ENCODE results near the gene POLR3A.

Gene POLR3A

GRCh38 chr10:77984986-77985385 is 44.3 kb downstream of the POLR3A start:
- in situ Hi-C loops (cut with HindIII; ENCODE audit: low sequenced_read_pairs), result no loop called here

DNA sequence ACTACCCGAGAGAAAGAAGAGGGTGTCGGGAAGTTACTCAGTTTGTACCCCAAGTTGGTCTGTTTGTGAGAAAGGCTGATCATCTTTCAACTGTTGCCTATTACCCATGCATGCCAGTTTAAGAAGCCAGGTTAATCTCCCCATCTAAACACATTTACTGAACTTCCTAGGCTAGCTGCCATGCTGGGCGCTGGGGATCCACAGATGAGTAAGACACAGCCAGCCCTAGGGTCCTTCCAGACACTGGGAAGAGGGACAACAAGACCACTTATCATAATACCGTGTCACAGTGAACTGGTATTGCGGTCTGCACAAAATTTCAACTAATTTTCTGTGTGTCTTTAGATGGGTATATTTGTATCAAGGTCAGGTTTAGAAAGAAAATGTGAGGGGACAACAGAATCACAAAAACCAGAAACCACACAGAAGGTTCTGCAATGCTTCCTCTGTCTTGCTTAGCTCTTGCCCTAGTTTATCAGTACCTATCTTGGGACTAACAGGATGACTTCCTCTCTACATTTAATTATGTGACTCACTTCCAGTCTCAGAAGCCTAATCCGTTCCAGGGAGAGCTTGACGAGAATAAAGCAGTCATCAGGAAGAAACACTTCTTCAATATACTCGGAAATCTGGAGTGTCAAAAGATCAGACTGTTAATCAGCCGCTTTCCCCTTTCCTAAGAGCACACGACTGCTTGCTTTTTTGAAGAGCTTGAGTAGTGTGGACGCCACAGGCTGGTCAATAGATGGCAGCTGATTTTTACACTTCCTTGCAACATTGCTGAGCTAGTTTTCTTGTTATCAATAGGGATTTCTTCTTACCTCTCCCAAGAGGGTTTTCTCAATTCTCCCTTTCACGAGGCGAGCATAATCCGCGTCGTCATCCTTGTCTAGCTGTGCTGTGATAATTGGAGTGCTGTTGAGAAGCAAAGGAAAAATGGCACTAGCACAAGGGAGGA is 45.7 kb downstream of the POLR3A start:
- in situ Hi-C loops (cut with HindIII; ENCODE audit: low sequenced_read_pairs), result no loop called here

DNA sequence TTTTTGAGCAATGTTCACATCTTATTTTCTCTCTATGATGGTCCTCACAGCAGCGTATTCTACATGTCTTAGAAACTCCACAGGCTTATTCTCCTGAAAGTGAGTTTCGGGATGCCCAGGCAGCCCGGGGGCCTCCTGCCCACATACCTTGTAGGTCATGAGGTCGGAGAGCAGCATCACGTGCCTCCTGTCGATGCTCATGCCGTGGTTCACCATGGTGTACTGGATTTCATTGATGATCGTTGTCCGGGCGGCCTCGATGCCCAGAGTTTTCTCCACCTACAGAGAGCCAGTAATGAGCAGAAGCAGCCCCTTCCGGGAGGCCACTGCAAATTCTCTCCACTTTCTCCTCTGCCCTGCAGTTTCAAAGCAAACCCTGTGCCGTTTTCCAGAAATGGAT is 48.0 kb downstream of the POLR3A start:
- in situ Hi-C loops (cut with HindIII; ENCODE audit: low sequenced_read_pairs), result no loop called here

- in situ Hi-C loops (cut with HindIII; ENCODE audit: low sequenced_read_pairs), result no loop called here
Observed at GRCh38 chr10:77979221-77979620, 50.1 kb downstream of the POLR3A start.

DNA sequence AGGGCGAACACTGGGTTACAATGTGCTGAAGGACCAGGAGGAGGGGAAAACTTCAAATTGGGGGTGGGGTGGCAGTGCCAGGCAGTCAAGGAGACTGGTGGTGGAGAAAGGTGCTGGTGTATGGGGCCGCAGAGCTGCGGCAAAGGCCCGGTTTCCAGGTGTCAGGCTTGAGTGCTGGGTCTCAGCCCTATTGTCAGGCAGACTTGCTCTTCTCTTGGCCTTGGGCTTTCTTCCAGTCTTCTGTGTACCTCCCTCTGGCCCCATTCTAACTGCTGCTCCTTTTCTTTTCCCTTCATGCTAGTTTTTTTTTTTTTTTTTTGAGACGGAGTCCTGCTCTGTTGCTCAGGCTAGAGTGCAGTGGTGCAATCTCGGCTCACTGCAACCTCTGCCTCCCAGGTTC is 51.0 kb downstream of the POLR3A start:
- in situ Hi-C loops (cut with HindIII; ENCODE audit: low sequenced_read_pairs), result no loop called here

DNA sequence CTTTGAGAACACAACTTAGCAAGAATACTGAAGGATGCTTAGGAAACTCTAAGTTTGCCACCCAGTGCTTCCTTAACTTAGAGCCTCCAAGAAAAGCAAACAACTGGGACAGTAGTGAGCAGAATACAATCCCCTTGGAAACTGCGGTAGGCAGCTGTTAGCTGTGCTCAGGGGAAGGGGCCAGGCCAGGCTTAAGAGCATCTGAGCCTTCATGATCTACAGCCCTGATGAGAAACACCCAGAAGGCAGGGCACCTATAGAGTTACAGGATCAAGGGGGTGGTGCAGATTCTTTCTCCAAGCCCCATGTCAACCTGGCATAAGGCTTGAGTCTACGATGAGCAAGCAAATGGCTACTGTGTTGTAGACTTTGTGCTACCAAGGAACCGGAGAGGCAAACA is 51.4 kb downstream of the POLR3A start:
- in situ Hi-C loops (cut with HindIII; ENCODE audit: low sequenced_read_pairs), result no loop called here

DNA sequence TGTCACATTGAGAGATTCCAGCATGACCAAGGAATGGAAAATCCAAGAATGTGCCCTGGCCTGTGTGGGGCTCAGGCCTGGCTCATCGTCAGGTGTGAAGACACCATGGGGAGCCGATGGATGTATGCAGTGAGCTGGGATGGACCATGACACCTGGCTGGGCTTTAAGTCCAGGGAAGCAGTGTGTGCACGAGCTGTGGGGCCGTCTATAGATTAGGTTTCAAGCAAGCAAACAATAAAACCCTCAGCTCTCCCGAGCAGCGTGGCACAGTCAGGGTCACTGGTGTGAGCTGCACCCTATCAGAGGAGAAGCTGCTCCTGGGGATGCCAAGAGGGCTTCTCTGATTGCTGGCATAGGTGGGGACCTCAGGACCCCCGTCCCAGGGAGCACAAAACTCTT is 52.3 kb downstream of the POLR3A start:
- in situ Hi-C loops (cut with HindIII; ENCODE audit: low sequenced_read_pairs), result no loop called here

DNA sequence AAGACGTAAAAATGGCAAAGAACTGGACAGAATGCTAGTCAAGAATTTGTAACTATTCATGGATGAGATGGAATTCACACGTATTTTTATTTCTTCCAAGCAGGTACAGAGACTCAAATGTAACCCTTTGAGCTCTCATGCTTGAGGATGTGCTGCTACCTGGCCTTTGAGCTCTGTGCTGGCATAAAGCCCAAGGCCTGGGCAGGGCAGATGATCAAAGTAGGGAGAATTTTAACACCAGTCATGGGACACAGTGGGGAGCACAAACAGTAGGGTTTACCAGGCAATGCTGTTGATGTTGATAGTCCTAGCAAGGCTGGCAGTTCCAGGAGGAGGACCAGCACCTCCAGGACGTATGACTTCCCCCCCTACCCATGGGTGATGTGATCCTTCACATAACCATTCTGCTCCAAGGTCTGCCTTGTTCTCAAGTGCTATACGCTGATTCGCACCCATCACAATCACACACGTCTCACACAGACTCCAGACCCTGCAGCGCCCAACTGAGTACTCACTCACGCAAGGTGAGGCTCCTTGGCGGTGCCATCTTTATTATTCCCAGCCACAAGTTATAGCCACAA is 54.1 kb downstream of the POLR3A start:
- in situ Hi-C loops (cut with HindIII; ENCODE audit: low sequenced_read_pairs), result no loop called here

- in situ Hi-C loops (cut with HindIII; ENCODE audit: low sequenced_read_pairs), result no loop called here
Observed at GRCh38 chr10:77974396-77975074, 54.8 kb downstream of the POLR3A start.

GRCh38 chr10:77973276-77973675 is 56.0 kb downstream of the POLR3A start:
- in situ Hi-C loops (cut with HindIII; ENCODE audit: low sequenced_read_pairs), result no loop called here

DNA sequence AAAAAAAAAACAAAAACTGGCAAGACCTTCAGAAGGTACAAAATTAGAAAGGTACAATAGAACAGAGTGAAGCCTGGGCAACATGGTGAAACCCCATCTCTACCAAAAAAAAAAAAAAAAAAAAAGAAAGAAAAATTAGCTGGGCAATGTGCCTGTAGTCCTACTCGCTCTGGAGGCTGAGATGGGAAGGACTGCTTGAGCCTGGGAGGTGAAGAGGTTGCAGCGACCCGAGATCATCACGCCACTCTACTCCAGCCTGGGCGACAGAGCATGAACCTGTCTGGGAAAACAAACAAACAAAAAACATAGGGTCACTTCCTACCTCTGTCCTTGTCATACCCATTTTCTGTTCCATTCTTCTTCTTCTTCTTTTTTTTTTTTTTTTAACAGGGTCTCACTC is 57.2 kb downstream of the POLR3A start:
- in situ Hi-C loops (cut with HindIII; ENCODE audit: low sequenced_read_pairs), result no loop called here

GRCh38 chr10:77971804-77972144 is 57.5 kb downstream of the POLR3A start:
- in situ Hi-C loops (cut with HindIII; ENCODE audit: low sequenced_read_pairs), result no loop called here

GRCh38 chr10:77970869-77971803 is 58.2 kb downstream of the POLR3A start:
- in situ Hi-C loops (cut with HindIII; ENCODE audit: low sequenced_read_pairs), result no loop called here

DNA sequence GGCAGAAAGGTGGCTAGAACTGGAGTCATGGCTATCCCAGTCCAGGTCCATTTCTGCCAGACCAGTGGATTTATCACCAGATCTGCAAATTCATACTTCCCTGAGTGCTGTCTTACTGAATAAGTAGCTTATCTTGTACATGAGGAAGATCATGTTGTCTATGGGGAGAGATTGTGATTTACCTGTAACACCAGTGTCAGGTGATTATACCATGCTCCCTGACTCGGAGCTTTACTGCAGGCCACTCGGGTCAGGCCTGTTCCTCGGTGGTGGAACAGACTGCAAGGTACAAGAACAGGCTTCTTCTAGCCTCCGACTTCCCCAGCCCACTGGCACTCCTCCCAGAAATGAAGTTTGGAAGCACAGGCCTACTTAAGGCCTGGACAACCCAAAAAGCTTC is 60.2 kb downstream of the POLR3A start:
- in situ Hi-C loops (cut with HindIII; ENCODE audit: low sequenced_read_pairs), result no loop called here

DNA sequence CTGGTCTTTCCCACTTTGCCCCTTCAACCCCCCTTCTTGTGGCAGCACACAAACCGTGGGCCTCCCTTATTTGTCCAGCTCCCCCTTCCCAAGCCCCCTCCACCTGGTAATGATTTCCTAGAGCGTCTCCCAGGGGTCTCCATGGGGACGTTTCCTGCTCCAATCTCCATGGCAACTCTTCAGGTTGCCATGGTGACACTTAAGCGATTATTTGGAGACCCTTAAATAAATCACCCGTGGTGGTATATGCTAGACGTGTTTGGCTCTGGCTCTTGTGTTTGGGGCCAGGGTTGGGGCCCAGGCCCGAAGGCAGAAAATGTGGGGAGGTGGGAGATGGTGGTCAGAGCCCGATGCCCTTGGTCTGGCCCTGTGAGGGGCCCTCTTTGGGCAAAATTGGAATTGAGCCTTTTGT is 61.7 kb downstream of the POLR3A start:
- in situ Hi-C loops (cut with HindIII; ENCODE audit: low sequenced_read_pairs), result no loop called here

DNA sequence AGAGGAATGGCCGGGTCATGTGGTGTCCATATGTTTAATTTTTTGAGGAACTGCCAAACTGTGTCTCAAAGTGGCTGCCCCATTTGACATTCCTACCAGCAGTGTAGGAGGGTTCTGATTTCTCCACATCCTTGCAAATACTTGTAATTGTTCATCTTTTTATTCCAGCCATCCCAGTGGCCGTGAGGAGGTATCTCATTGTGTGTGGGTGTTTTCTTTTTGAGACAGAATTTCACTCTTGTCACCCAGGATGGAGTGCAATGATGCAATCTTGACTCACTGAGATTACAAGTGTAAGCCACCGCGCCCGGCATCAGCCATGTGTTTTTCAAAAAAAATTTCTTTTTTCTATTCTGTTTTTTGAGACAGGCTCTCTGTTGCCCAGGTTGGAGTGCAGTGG is 64.0 kb downstream of the POLR3A start:
- in situ Hi-C loops (cut with HindIII; ENCODE audit: low sequenced_read_pairs), result no loop called here

- in situ Hi-C loops (cut with HindIII; ENCODE audit: low sequenced_read_pairs), result no loop called here
Observed at GRCh38 chr10:77964811-77965210, 64.5 kb downstream of the POLR3A start.

DNA sequence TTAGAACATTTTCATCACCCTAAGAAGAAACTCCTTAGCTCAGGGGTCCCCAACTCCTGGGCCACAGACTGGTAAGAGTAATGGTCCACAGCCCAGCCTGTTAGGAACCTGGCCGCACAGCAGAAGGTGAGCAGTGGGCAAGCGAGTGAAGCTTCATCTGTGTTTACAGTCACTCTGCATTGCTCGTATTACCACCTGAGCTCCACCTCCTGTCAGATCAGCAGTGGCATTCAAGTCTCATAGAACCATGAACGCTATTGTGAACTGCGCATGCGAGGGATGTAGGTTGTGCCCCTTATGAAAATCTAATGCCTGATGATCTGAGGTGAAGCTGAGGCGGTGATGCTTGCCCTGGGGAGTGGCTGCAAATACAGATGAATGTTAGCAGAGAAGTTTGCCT is 65.4 kb downstream of the POLR3A start:
- in situ Hi-C loops (cut with HindIII; ENCODE audit: low sequenced_read_pairs), result no loop called here

GRCh38 chr10:77962350-77963146 is 66.8 kb downstream of the POLR3A start:
- in situ Hi-C loops (cut with HindIII; ENCODE audit: low sequenced_read_pairs), result no loop called here

GRCh38 chr10:77961668-77962067 is 67.6 kb downstream of the POLR3A start:
- in situ Hi-C loops (cut with HindIII; ENCODE audit: low sequenced_read_pairs), result no loop called here

Data from DLD1 (cell line).